BLaER1 treated with 17β-estradiol and CSF1 and Interleukin-3, amounts not matched to agents 10 nM and 100 nM (cell line): Measurements from ENCODE around the gene MID2.
A peak's percentile ranks its signal among the peaks of the same experiment; 100 is the strongest.
"Not testable (repeated sequence)": the region's sequence is repeated elsewhere in the genome, so short reads cannot be mapped to it uniquely, and the experiment has no call there.

Experiments used
- H3K27ac ChIP-seq, 11 experiments: shearing (Covaris generic); formaldehyde crosslinking; 2 replicates each; pipeline ENCODE4 v1.8.1; 2022
- H3K27me3 ChIP-seq, 11 experiments: shearing (Covaris generic); formaldehyde crosslinking; 2 replicates each; pipeline ENCODE4 v1.8.1; 2022
- H3K36me3 ChIP-seq, 11 experiments: shearing (Covaris generic); formaldehyde crosslinking; 2 replicates each; pipeline ENCODE4 v1.8.1; 2022
- H3K4me1 ChIP-seq, 10 experiments: shearing (Covaris generic); formaldehyde crosslinking; 2 replicates each; pipeline ENCODE4 v1.8.1; 2022
- H3K4me2 ChIP-seq, 11 experiments: shearing (Covaris generic); formaldehyde crosslinking; 2 replicates each; pipeline ENCODE4 v1.8.1; 2022
- H3K4me3 ChIP-seq, 10 experiments: shearing (Covaris generic); formaldehyde crosslinking; 2 replicates each; pipeline ENCODE4 v1.8.1; 2022
- H3K9ac ChIP-seq, 11 experiments: shearing (Covaris generic); formaldehyde crosslinking; 2 replicates each; pipeline ENCODE4 v1.8.1; 2022
- H3K9me3 ChIP-seq, 11 experiments: shearing (Covaris generic); formaldehyde crosslinking; replicated peaks in 1 of 11; 2 replicates each; pipeline ENCODE4 v1.8.1; 2022
- H4K20me1 ChIP-seq, 11 experiments: shearing (Covaris generic); formaldehyde crosslinking; 2 replicates each; pipeline ENCODE4 v1.8.1; 2022
- Cebpa-rat ChIP-seq, 11 experiments: shearing (Covaris generic); IDR thresholded peaks; 2 replicates each; pipeline ENCODE4 v1.8.1; 2022

The MID2 gene

DNA sequence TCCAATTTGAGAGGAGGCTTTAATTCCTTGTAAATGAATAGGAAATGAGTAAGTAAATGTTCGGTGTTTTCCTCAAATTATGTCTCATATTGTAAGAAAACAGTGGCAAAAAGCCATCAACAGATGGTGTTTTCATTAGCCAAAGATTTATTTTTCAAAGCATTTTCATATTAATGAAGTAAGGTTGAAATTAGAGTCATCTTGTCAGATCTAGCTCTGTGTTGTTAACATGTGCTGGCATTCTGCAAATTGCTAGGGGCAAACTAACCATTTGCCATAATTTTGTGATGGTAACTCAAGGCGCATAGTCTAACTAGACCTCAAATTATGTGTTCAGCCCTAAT, 24.7 kb downstream of the MID2 start:
- Histone ChIP-seq H3K27ac (no peak overlapping the region), H3K9me3 (no peaks in the 10 kb centered on the region), H3K9ac (no peak overlapping the region), H3K36me3 (no peaks in the 10 kb centered on the region), H3K4me1 (peaks cover 0 to 24% (median 13%) of the 10 kb centered on the region in 10 experiments; a peak in 11 of 20 replicates), H4K20me1 (no peaks in the 10 kb centered on the region), H3K4me2 (peak overlapping the region in 7 of 11 experiments; percentile 14 to 62 (median 40); a peak in 9 of 22 replicates), H3K27me3 (peaks cover 65 to 100% (median 97%) of the 10 kb centered on the region in 11 experiments), H3K4me3 (no peak overlapping the region)
- TF ChIP-seq Cebpa-rat (IDR thresholded peaks at IDR 0.05), result no peak

DNA sequence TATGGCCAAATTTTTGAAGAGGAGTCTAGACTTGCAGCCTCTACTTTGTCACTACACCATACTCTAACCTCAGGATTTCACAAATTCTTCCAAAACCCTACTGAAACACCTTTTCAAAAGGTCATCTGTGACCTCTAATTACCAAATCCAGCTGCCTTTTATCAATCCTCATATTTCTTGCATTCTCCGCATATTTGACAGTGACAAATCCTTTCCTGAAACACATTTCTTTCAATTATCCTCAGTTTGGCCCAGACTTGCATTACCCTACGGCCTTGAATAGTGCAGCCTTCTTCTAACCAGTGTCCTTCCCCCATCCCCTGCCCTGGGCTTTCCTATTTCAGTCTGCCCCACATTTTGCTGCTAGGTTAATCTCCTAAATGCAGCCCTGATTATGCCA, 25.5 kb downstream of the MID2 start:
- H3K9ac ChIP-seq, result no peak overlapping the region
- H3K4me1 ChIP-seq, result peaks cover 0 to 24% (median 13%) of the 10 kb centered on the region in 10 experiments; a peak in 11 of 20 replicates
- peaks cover 70 to 100% (median 97%) of the 10 kb centered on the region in 11 experiments for H3K27me3 ChIP-seq
- no peak overlapping the region for H3K4me3 ChIP-seq
- H4K20me1 ChIP-seq, result no peaks in the 10 kb centered on the region; a peak in 1 of 22 replicates
- no peak overlapping the region for H3K4me2 ChIP-seq
- no peak overlapping the region for H3K27ac ChIP-seq
- TF ChIP-seq Cebpa-rat (IDR thresholded peaks at IDR 0.05), result no peak
- no peaks in the 10 kb centered on the region for H3K36me3 ChIP-seq
- no peaks in the 10 kb centered on the region for H3K9me3 ChIP-seq

DNA sequence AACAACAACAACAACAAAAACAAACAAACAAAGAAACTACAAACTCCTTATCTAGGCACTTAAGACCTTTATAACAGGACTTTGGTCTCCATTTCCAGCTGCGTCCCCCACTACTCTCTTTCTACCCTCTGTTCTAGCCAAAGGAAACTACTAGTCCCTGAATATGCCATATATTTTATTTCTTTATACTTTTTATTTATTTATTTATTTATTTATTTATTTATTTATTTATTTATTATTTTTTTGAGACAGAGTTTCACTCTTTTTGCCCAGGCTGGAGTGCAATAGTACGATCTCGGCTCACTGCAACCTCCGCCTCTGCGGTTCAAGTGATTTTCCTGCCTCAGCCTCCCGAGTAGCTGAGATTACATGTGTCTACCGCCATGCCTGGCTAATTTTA, 26.0 kb downstream of the MID2 start:
- not testable (repeated sequence) for H3K9ac ChIP-seq, H3K27ac ChIP-seq, H3K4me3 ChIP-seq, H3K9me3 ChIP-seq, H3K36me3 ChIP-seq, H4K20me1 ChIP-seq
- peaks cover 0 to 24% (median 13%) of the 10 kb centered on the region in 10 experiments; a peak in 11 of 20 replicates for H3K4me1 ChIP-seq
- H3K27me3 ChIP-seq, result peaks cover 70 to 100% (median 97%) of the 10 kb centered on the region in 11 experiments
- H3K4me2 ChIP-seq, result peak overlapping the region in 1 of 11 experiments; percentile 5; a peak in 1 of 22 replicates

DNA sequence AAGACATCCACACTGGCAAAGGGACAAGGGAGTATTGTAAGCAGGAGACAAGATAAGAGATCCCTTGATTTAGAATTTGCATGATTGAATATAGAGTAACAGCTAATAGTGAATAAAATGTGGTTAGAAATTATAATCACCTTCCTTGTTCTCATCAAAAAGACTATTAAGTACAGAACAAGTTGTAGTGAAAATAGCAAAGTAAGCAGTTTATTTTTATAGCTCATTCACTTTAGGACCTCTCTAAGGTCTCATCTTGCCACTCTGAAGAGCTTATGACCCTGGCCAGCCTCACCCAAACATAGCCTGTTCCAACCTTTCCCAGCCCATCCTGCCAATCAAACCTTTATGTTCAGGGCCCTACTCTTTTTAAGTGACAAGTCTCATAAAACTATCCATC, 30.6 kb downstream of the MID2 start:
- Histone ChIP-seq H3K27me3 (peaks cover 87 to 100% (median 98%) of the 10 kb centered on the region in 11 experiments), H3K27ac (no peak overlapping the region), H3K9ac (no peak overlapping the region), H3K4me3 (no peak overlapping the region), H3K36me3 (no peaks in the 10 kb centered on the region), H3K4me2 (no peak overlapping the region), H3K4me1 (peaks cover 0 to 7% (median 0%) of the 10 kb centered on the region in 10 experiments; a peak in 2 of 20 replicates), H4K20me1 (no peaks in the 10 kb centered on the region; a peak in 1 of 22 replicates), H3K9me3 (no peaks in the 10 kb centered on the region)
- TF ChIP-seq Cebpa-rat (IDR thresholded peaks at IDR 0.05), result no peak

DNA sequence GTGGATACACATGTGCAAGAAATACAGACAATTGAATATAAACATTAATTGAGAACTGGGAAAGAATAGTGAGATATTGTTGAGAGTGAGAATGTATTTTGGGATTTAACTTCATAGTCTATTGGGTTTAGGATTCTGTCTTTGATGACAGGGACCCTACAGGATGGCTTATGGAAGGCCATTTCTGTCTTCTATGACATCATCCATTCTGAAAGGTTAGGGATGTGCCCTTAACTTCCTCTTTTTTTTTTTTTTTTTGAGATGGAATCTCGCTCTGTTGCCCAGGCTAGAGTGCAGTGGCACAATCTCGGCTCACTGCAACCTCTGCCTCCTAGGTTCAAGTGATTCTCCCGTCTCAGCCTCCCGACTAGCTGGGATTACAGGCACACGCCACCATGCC, 31.4 kb downstream of the MID2 start:
- not testable (repeated sequence) for H3K4me1 ChIP-seq, H3K36me3 ChIP-seq, H3K9me3 ChIP-seq, H3K4me3 ChIP-seq, H3K9ac ChIP-seq, H4K20me1 ChIP-seq, H3K27ac ChIP-seq, H3K4me2 ChIP-seq
- peaks cover 91 to 100% (median 99%) of the 10 kb centered on the region in 11 experiments for H3K27me3 ChIP-seq

DNA sequence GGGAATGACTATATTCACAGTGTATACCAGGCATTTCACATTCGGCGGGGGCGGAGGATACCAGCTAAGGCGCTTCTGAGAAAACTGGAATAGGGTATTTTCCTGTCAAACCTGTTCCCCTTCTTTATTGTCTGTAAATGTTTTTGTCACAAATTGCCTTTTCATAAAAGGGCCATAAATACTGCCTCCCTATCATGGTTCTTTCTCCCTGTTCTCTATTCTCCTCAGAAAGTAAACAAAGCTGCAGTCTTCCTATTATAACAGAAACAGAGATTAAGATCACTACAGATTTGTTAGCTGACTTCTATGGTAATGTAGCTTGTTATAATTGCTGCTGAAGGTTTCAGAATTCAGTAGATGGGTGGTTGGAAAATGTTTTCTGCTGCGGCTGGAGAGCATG, 32.2 kb downstream of the MID2 start:
- Histone ChIP-seq H3K27ac (no peak overlapping the region), H3K4me3 (no peak overlapping the region), H4K20me1 (no peaks in the 10 kb centered on the region; a peak in 2 of 22 replicates), H3K4me1 (no peaks in the 10 kb centered on the region), H3K36me3 (no peaks in the 10 kb centered on the region), H3K4me2 (no peak overlapping the region), H3K9me3 (no peaks in the 10 kb centered on the region), H3K9ac (no peak overlapping the region), H3K27me3 (peaks cover 92 to 100% (median 100%) of the 10 kb centered on the region in 11 experiments)
- TF ChIP-seq Cebpa-rat (IDR thresholded peaks at IDR 0.05), result no peak

DNA sequence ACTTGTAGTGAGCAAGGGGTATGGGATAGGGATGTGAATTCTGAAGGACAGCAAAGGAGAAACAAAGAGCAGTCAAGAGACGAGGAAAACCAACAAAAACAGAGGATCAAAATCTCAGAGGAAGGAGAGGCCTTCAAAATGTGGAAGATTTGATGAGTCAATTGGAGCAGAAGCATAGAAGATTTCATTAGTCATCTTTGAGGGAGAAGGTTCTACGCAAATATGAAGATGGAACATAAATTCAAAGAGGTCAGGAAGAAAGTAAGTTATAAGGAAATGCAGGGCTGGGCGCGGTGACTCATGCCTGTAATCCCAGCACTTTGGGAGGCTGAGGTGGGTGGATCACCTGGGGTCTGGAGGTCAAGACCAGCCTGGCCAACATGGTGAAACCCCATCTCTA, 35.4 kb downstream of the MID2 start:
- H3K27me3 ChIP-seq, result peaks cover 93 to 100% (median 99%) of the 10 kb centered on the region in 11 experiments
- no peaks in the 10 kb centered on the region for H3K9me3 ChIP-seq
- no peak for TF ChIP-seq Cebpa-rat (IDR thresholded peaks at IDR 0.05)
- no peaks in the 10 kb centered on the region for H3K4me1 ChIP-seq
- H4K20me1 ChIP-seq, result no peaks in the 10 kb centered on the region; a peak in 1 of 22 replicates
- no peak overlapping the region for H3K4me2 ChIP-seq
- H3K36me3 ChIP-seq, result no peaks in the 10 kb centered on the region
- no peak overlapping the region for H3K4me3 ChIP-seq
- no peak overlapping the region for H3K9ac ChIP-seq
- H3K27ac ChIP-seq, result no peak overlapping the region

DNA sequence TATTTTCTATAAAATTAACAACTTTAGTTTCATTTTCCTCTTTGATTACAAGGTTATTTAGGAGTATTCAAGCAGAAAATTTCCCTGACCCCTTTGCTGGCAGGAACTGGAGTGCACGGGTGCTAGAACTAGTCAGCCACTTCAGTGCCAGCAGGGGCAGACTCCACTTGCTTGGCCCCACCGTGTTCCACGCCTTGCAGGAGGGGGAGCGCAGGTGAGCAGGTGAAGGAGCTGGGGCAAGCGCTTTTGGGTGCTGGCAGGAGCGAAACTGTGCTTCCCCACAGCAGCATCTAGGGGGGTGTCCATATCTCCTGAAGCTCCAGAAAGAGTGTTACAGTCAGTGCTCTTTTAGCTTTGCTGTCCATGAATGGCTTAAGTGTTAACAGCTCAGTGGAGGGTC, 45.5 kb downstream of the MID2 start:
- H3K27ac ChIP-seq, result no peak overlapping the region
- H3K9ac ChIP-seq, result no peak overlapping the region
- peaks cover 78 to 100% (median 95%) of the 10 kb centered on the region in 11 experiments for H3K27me3 ChIP-seq
- TF ChIP-seq Cebpa-rat (IDR thresholded peaks at IDR 0.05), result no peak
- no peaks in the 10 kb centered on the region for H3K4me1 ChIP-seq
- H3K9me3 ChIP-seq, result peaks cover 0 to 17% (median 9%) of the 10 kb centered on the region in 11 experiments; a peak in 11 of 22 replicates
- H3K4me3 ChIP-seq, result no peak overlapping the region
- H3K4me2 ChIP-seq, result no peak overlapping the region
- H3K36me3 ChIP-seq, result no peaks in the 10 kb centered on the region
- H4K20me1 ChIP-seq, result peaks cover 0 to 5% (median 0%) of the 10 kb centered on the region in 11 experiments; a peak in 3 of 22 replicates

DNA sequence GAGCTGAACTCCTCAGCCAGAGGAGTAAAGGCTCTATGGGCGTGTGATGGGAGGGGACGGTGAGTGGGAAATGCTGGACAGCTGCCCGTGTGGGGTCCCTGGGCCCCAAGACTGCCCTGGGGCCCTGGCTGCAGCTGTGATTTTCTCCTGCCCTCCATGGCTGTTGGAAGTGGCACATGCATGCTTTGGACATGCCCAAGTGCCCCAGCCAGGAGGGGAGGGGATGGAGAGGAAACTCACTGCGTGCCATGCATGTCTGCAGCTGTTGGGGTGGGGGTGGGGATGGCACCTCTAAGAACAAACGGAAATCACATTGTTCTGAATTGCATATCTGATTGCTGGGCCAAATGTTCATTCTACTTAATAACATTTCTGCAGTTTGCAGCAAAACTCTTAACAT, 52.4 kb downstream of the MID2 start:
- Histone ChIP-seq H3K9ac (no peak overlapping the region), H3K4me2 (peak overlapping the region in 8 of 11 experiments; percentile 6 to 45 (median 35); a peak in 10 of 22 replicates), H3K4me3 (no peak overlapping the region)

DNA sequence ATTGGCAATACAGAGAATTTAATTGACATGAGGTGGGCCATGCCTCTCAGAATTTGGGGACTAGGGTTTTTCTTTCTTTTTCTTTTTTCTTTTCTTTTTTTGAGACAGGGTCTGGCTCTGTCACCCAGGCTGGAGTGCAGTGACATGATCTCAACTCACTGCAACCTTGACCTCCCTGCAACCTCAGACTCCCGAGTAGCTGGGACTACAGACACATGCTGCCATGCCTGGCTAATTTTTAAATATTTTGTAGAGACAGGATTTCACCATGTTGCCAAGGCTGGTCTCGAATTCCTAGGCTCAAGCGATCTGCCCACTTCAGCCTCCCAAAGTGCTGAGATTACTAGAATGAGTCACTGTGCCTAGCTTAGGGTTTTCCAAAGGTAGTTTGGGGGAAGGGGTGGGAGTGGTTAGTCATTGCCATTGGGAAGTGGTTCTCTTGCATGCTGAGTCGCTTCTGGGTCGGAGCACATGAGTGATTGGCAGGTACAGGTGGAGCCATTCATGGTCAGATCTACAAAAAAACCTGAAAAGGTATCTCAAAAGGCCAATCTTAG, 54.5 kb downstream of the MID2 start:
- Histone ChIP-seq H3K4me1 (peaks cover 0 to 14% (median 7%) of the 10 kb centered on the region in 10 experiments; a peak in 8 of 20 replicates), H3K27me3 (peaks cover 71 to 94% (median 86%) of the 10 kb centered on the region in 11 experiments), H3K36me3 (no peaks in the 10 kb centered on the region), H3K4me2 (no peak overlapping the region), H3K9me3 (peaks cover 0 to 13% (median 4%) of the 10 kb centered on the region in 11 experiments; a peak in 5 of 22 replicates), H3K9ac (no peak overlapping the region), H4K20me1 (no peaks in the 10 kb centered on the region; a peak in 2 of 22 replicates), H3K27ac (no peak overlapping the region), H3K4me3 (no peak overlapping the region)
- TF ChIP-seq Cebpa-rat (IDR thresholded peaks at IDR 0.05), result no peak

More for the DNA sequence above, 52.4 kb downstream of the MID2 start:
- H3K4me1 ChIP-seq, result peaks cover 0 to 14% (median 7%) of the 10 kb centered on the region in 10 experiments; a peak in 8 of 20 replicates
- TF ChIP-seq Cebpa-rat (IDR thresholded peaks at IDR 0.05), result no peak
- no peak overlapping the region for H3K27ac ChIP-seq
- peaks cover 0 to 12% (median 4%) of the 10 kb centered on the region in 11 experiments; a peak in 5 of 22 replicates for H3K9me3 ChIP-seq
- peaks cover 83 to 98% (median 90%) of the 10 kb centered on the region in 11 experiments for H3K27me3 ChIP-seq
- no peaks in the 10 kb centered on the region for H3K36me3 ChIP-seq
- peaks cover 0 to 5% (median 0%) of the 10 kb centered on the region in 11 experiments; a peak in 2 of 22 replicates for H4K20me1 ChIP-seq
